HCT116 (cell line): ENCODE data around the gene CNPY1. TPM values are rescaled to one million over a fixed set of nuclear protein-coding genes. Genes with fewer than 3 reads are reported as not detected.

Experiments used
- ATAC-seq: fragments of 200-7000 bp; cut with Tn5 transposase; 2 replicates; pipeline ENCODE4 v1.9.1; 2020; ENCODE audit warnings: mild to moderate bottlenecking, moderate library complexity
- BruUV-seq: library from RNA; stranded (reverse); fragments of 400-500 nt; replicated peaks from 2 replicates; lab custom pipeline; 2021; lab: Mats Ljungman, UMichigan
- CTCF ChIA-PET: fragments of 300-600 bp; sonication (Branson Sonifier 250); formaldehyde crosslinking; loops from one replicate; lab custom pipeline; 2021; ENCODE audit warnings: antibody characterized with exemption; lab: Charles Lee
- POLR2A ChIA-PET: fragments of 300-600, 350-600 bp; sonication (Branson Sonifier 250); formaldehyde crosslinking; loops from one replicate; lab custom pipeline; 2021; ENCODE audit warnings: antibody characterized with exemption; lab: Charles Lee
- RAD21 ChIA-PET, 2 experiments: fragments of 300-600 bp; sonication (Branson Sonifier 250); formaldehyde crosslinking; loops; one replicate each; lab custom pipeline; 2023; ENCODE audit warnings: low total read pairs in 2 of 2; ENCODE audit not compliant: uncharacterized antibody in 2 of 2, unreplicated experiment in 2 of 2, low non-redundant PET in 1 of 2; lab: Charles Lee
- DNase-seq: peaks from one replicate; pipeline ENCODE4 v3.0.0-alpha.2; 2010; ENCODE audit warnings: low read depth, low spot score
- H2AFZ ChIP-seq: fragments of 200-600 bp; shearing (Covaris generic), sonication (generic); 2 replicates; pipeline ENCODE4 v1.6.1; 2017; ENCODE audit warnings: low read depth, mixed run types, mixed read lengths, antibody characterized with exemption, low read length; ENCODE audit not compliant: poor library complexity, severe bottlenecking
- H3K27ac ChIP-seq: 2 replicates; pipeline ENCODE4 v1.5.1; 2012; ENCODE audit warnings: low read depth, low read length
- H3K27me3 ChIP-seq: fragments of 200-600 bp; sonication (generic); 2 replicates; pipeline ENCODE4 v1.6.1; 2016; ENCODE audit warnings: mixed run types, low read length, mixed read lengths; ENCODE audit not compliant: insufficient read depth
- H3K36me3 ChIP-seq, 2 experiments: fragments of 200-500 bp in 1 of 2; fragments of 200-600 bp in 1 of 2; sonication (Bioruptor generic) in 1 of 2; sonication (generic) in 1 of 2; 2 replicates each; pipeline versions ENCODE4 v1.5.1 to v1.6.1; 2014 to 2016; ENCODE audit warnings: low read length in 2 of 2, inconsistent platforms in 1 of 2, mixed read lengths in 1 of 2, mixed run types in 1 of 2; ENCODE audit not compliant: insufficient read depth in 2 of 2, control insufficient read depth in 1 of 2
- H3K4me1 ChIP-seq, 2 experiments: fragments of 200-600 bp in 1 of 2; sonication (generic) in 1 of 2; 2 replicates each; pipeline versions ENCODE4 v1.5.1 to v1.6.1; 2012 to 2017; ENCODE audit warnings: low read length in 2 of 2, inconsistent platforms in 1 of 2, mild to moderate bottlenecking in 1 of 2, mixed read lengths in 1 of 2, mixed run types in 1 of 2, moderate library complexity in 1 of 2; ENCODE audit not compliant: insufficient read depth in 2 of 2, control insufficient read depth in 1 of 2
- H3K4me2 ChIP-seq: fragments of 200-600 bp; sonication (generic); 2 replicates; pipeline ENCODE4 v1.6.1; 2017; ENCODE audit warnings: mixed run types, low read length, mixed read lengths
- H3K4me3 ChIP-seq, 2 experiments: fragments of 200-600 bp in 1 of 2; sonication (generic) in 1 of 2; replicated peaks in 1 of 2; 2 replicates each; pipeline ENCODE4 v1.5.1; 2011 to 2016; ENCODE audit warnings: low read length in 2 of 2, control low read depth in 1 of 2, low read depth in 1 of 2, mild to moderate bottlenecking in 1 of 2, mixed read lengths in 1 of 2, mixed run types in 1 of 2
- H3K79me2 ChIP-seq: fragments of 200-600 bp; sonication (generic); 2 replicates; pipeline ENCODE4 v1.6.1; 2017; ENCODE audit warnings: mild to moderate bottlenecking, mixed run types, low read length, moderate library complexity, mixed read lengths; ENCODE audit not compliant: insufficient read depth
- H3K9ac ChIP-seq: fragments of 200-600 bp; sonication (generic); 2 replicates; pipeline ENCODE4 v1.6.1; 2016; ENCODE audit warnings: low read length, mixed read lengths
- H3K9me2 ChIP-seq: fragments of 200-600 bp; sonication (generic), shearing (Covaris generic); 2 replicates; pipeline ENCODE4 v1.6.1; 2017; ENCODE audit warnings: mixed run types, mild to moderate bottlenecking, moderate library complexity; ENCODE audit not compliant: insufficient read depth
- H3K9me3 ChIP-seq, 2 experiments: fragments of 200-500 bp in 1 of 2; fragments of 200-600 bp in 1 of 2; sonication (Bioruptor generic) in 1 of 2; sonication (generic) in 1 of 2; 2 replicates each; pipeline ENCODE4 v1.6.1; 2014 to 2017; ENCODE audit warnings: low read length in 2 of 2, mixed read lengths in 2 of 2, inconsistent platforms in 1 of 2, low read depth in 1 of 2, mild to moderate bottlenecking in 1 of 2, mixed run types in 1 of 2, moderate library complexity in 1 of 2; ENCODE audit not compliant: control insufficient read depth in 1 of 2, insufficient read depth in 1 of 2
- H4K20me1 ChIP-seq: fragments of 200-600 bp; sonication (generic), shearing (Covaris generic); 2 replicates; pipeline ENCODE4 v1.6.1; 2017; ENCODE audit warnings: mixed run types, mild to moderate bottlenecking, moderate library complexity; ENCODE audit not compliant: insufficient read depth
- EGR1 ChIP-seq: IDR thresholded peaks from 2 replicates; pipeline ENCODE4 v1.6.1; 2012; ENCODE audit warnings: low read depth
- EZH2 ChIP-seq: fragments of 200-600 bp; sonication (generic); IDR thresholded peaks from 2 replicates; pipeline ENCODE4 v1.6.1; 2017; ENCODE audit warnings: antibody characterized with exemption, mixed run types
- FOSL1 ChIP-seq: IDR thresholded peaks from 2 replicates; pipeline ENCODE4 v1.6.1; 2012; ENCODE audit warnings: low read depth
- RAD21 ChIP-seq: IDR thresholded peaks from 2 replicates; pipeline ENCODE4 v1.6.1; 2012; ENCODE audit warnings: low read depth, mild to moderate bottlenecking
- SIN3A ChIP-seq: IDR thresholded peaks from 2 replicates; pipeline ENCODE4 v1.6.1; 2012; ENCODE audit warnings: low read depth
- TCF7L2 ChIP-seq: IDR thresholded peaks from 2 replicates; pipeline ENCODE4 v1.7.0; 2011; ENCODE audit warnings: borderline replicate concordance, inconsistent platforms; ENCODE audit not compliant: insufficient read depth, insufficient read length; ENCODE audit errors: extremely low read depth
- ZBTB33 ChIP-seq: IDR thresholded peaks from 2 replicates; pipeline ENCODE4 v1.6.1; 2011; ENCODE audit warnings: mild to moderate bottlenecking, low read length, moderate library complexity; ENCODE audit not compliant: insufficient replicate concordance; ENCODE audit errors: extremely low read depth
- ZFX ChIP-seq: fragments of 450-650 bp; IDR thresholded peaks from 2 replicates; pipeline ENCODE4 v1.6.1; 2017
- intact Hi-C: fragments of 100-400 bp; cut with micrococcal nuclease; formaldehyde crosslinking; loops from 2 replicates; pipeline ENCODE4 v1.10.0; 2022
- total RNA-seq: library from RNA; stranded (reverse); gene quantifications from one replicate; pipeline ENCODE4 v1.2.1, GENCODE V29; 2021; ENCODE audit not compliant: unreplicated experiment

Gene CNPY1
- total RNA-seq, 1 experiment from 2014 or later, result not detected

DNA sequence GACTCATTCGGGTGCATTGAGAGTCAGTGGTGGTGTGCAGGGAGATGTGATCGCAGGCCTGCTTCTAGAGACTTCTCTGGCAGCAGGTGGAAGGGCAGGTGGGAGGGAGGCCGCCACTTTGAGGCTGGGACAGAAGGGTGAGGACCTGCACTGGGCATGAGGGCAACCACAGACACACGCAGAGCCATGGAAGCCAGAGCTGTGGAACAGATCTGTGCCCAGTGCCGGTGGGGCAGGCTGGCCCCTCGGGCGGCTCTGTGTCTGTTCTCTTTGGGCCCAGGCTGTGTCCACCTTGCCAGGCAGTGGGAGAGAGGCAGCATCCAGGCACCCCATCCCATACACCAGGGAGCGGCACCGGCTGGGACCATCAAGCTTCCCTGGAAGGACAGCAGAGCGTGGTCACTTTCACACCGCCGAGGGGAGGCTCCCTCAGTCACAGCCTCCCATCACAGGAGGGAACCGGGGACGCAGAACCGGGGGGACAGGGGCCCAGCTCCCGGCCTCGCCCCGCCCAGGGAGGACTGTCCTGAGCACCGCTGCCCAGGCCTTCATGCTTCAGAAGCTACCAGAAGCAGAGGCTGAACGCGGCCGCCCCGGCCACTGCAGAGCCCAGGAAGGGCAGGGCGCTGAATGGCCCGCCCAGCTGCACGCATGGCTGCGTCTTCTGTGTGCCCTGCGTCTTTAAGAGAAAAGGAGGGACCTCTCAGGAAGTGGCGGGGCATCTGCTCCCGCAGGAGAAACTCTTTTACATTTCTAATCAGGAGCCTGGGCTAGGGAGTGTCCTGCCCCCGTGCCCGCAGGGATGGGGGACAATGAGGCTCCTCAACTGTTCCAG, 56.3 kb downstream of the CNPY1 start:
- ATAC-seq, result no peak
- 0 out of 2 replicates have a peak, but pooled peaks cover 8% of the 10 kb centered on the region for H3K27me3 ChIP-seq
- no peak for DNase-seq
- ChIA-PET RAD21 (no interaction called here), POLR2A (no interaction called here), CTCF (no interaction called here)
- H3K9ac ChIP-seq, result no peak overlapping the region
- H3K4me1 ChIP-seq, result no peaks in the 10 kb centered on the region; a peak in 1 of 4 replicates
- H3K9me2 ChIP-seq, result no peaks in the 10 kb centered on the region
- H3K4me2 ChIP-seq, result no peak overlapping the region
- H3K9me3 ChIP-seq, result no peaks in the 10 kb centered on the region
- no peaks in the 10 kb centered on the region for H3K36me3 ChIP-seq
- H4K20me1 ChIP-seq, result no peaks in the 10 kb centered on the region
- no peak overlapping the region for H3K27ac ChIP-seq
- H3K79me2 ChIP-seq, result no peaks in the 10 kb centered on the region
- intact Hi-C loops, result no loop called here
- no TSS peak for BruUV-seq
- H2AFZ ChIP-seq, result no peak overlapping the region
- TF ChIP-seq SIN3A, result no peak
- no peak for TF ChIP-seq ZBTB33
- TF ChIP-seq FOSL1, result no peak
- no peak for TF ChIP-seq RAD21
- TF ChIP-seq EZH2, result no peak
- TF ChIP-seq EGR1, result no peak
- no peak for TF ChIP-seq TCF7L2
- TF ChIP-seq ZFX, result no peak
- H3K4me3 ChIP-seq, result no peak overlapping the region
